Lung (tissue), 12 donors: ENCODE measurements around the gene EBF3. TPM values are rescaled to one million over a fixed set of nuclear protein-coding genes. Genes with fewer than 3 reads are reported as not detected.

Source experiments
- ATAC-seq: fragments of 200-7000 bp; cut with Tn5 transposase; one replicate; pipeline ENCODE4 v1.9.1; 2020; ENCODE audit warnings: moderate number of reproducible peaks; ENCODE audit not compliant: insufficient read depth, low FRiP score
- DNase-seq, 3 donors: peaks; one replicate each; pipeline ENCODE4 v3.0.0-alpha.2; 2013 to 2017
- H3K27ac ChIP-seq, 2 donors: one replicate each; pipeline ENCODE4 v1.5.1; 2013; ENCODE audit warnings: mild to moderate bottlenecking in 2 of 2, moderate library complexity in 2 of 2, control low read depth in 1 of 2, inconsistent platforms in 1 of 2, low read depth in 1 of 2, low read length in 1 of 2
- H3K27me3 ChIP-seq, 3 donors: one replicate each; pipeline ENCODE4 v1.5.1; 2013; ENCODE audit warnings: low read length in 2 of 3; ENCODE audit not compliant: control insufficient read depth in 3 of 3, insufficient read depth in 3 of 3
- H3K36me3 ChIP-seq, 4 donors: one replicate each; pipeline ENCODE4 v1.5.1; 2013; ENCODE audit warnings: low read length in 4 of 4, mild to moderate bottlenecking in 1 of 4, moderate library complexity in 1 of 4; ENCODE audit not compliant: control insufficient read depth in 4 of 4, insufficient read depth in 4 of 4
- H3K4me1 ChIP-seq, 5 donors: one replicate each; pipeline ENCODE4 v1.5.1; 2013; ENCODE audit warnings: low read length in 5 of 5, mild to moderate bottlenecking in 2 of 5, moderate library complexity in 1 of 5; ENCODE audit not compliant: control insufficient read depth in 5 of 5, insufficient read depth in 5 of 5
- H3K4me3 ChIP-seq: one replicate; pipeline ENCODE4 v1.5.1; 2013; ENCODE audit warnings: mild to moderate bottlenecking, control low read depth, moderate library complexity
- H3K9ac ChIP-seq, 2 donors: one replicate each; pipeline ENCODE4 v1.5.1; 2013; ENCODE audit warnings: low read length in 2 of 2, control low read depth in 1 of 2; ENCODE audit not compliant: insufficient read depth in 1 of 2
- H3K9me3 ChIP-seq, 4 donors: one replicate each; pipeline ENCODE4 v1.5.1; 2013; ENCODE audit warnings: low read length in 3 of 4, mild to moderate bottlenecking in 1 of 4, moderate library complexity in 1 of 4; ENCODE audit not compliant: control insufficient read depth in 4 of 4, insufficient read depth in 3 of 4
- WGBS, 2 donors: extraction: QIAGEN DNeasy Blood & Tissue Kit; methylation state at CpG; one replicate each; pipeline ENCODE4 v1.1.7; 2013; 5-methylcytosine and 5-hydroxymethylcytosine counted together
- polyA plus RNA-seq, 2 donors: library from polyadenylated mRNA; stranded (reverse); fragments of 200-250 nt; gene quantifications; one replicate each; pipeline ENCODE4 v1.2.1, GENCODE V29; 2013
- total RNA-seq, 2 donors: library from RNA; depleted of rRNA in 1 of 2; stranded (reverse); fragments of >200 nt in 1 of 2; gene quantifications; one replicate each; pipeline ENCODE4 v1.2.1, GENCODE V29; 2014 to 2021
- TF ChIP-seq, protein P1 (sequence below): IDR thresholded peaks from 2 replicates; pipeline ENCODE4 v1.5.1; 2012; ENCODE audit warnings: mild to moderate bottlenecking; ENCODE audit errors: control extremely low read depth, extremely low read depth
- donor health status: control.
- donor health status: control.
- donor health status: Bipolar disorder and iron deficiency.
- donor health status: healthy.
- donor health status: DM: yes; HTN: yes; CAD: no.

The EBF3 gene
- total and polyA plus RNA-seq, 4 donors = 0.06 to 1.1 (median 0.08) TPM; not detected in 1

DNA sequence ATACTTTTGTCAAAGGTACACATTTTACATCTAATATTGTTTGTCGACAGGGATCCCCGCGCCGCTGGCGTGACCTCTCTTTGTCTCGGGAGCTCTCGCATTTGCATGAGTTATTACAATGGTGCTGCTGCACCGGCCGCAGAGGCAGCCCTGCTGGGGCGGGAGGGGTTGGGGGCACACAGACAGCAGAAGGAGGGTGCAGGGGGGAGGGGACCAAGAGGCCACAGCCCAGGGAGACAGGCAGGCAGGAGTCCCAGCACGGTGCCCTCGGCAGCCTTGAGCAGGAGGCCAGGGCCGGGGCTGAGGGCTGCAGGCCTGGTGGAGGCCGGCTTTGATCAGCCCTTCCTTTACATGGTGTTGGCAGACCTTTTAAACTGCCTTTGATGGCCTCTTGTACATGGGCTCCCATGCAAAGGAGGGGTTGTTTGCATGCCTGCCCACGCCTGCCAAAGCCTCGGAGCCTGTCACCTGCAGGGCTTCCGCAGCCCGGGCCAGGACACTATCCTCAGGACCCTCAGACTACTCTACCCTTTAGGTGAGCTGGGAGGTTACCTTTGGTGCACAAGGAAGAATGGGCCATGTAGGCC, 95.5 kb downstream of the EBF3 start:
- ATAC-seq = no peak
- Histone ChIP-seq H3K4me1 (peaks cover 0 to 18% (median 8%) of the 10 kb centered on the region in 5 donors), H3K27ac (no peak overlapping the region), H3K4me3 (no peak overlapping the region), H3K36me3 (no peaks in the 10 kb centered on the region), H3K9me3 (peaks cover 0 to 3% (median 0%) of the 10 kb centered on the region in 4 donors), H3K27me3 (no peaks in the 10 kb centered on the region), H3K9ac (no peak overlapping the region)
- 81 to 88% methylated on average over 18 of the region's 18 CpGs for WGBS, 2 donors
- TF ChIP-seq, protein P1, sequence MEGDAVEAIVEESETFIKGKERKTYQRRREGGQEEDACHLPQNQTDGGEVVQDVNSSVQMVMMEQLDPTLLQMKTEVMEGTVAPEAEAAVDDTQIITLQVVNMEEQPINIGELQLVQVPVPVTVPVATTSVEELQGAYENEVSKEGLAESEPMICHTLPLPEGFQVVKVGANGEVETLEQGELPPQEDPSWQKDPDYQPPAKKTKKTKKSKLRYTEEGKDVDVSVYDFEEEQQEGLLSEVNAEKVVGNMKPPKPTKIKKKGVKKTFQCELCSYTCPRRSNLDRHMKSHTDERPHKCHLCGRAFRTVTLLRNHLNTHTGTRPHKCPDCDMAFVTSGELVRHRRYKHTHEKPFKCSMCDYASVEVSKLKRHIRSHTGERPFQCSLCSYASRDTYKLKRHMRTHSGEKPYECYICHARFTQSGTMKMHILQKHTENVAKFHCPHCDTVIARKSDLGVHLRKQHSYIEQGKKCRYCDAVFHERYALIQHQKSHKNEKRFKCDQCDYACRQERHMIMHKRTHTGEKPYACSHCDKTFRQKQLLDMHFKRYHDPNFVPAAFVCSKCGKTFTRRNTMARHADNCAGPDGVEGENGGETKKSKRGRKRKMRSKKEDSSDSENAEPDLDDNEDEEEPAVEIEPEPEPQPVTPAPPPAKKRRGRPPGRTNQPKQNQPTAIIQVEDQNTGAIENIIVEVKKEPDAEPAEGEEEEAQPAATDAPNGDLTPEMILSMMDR = no peak
- DNase-seq = no peak

DNA sequence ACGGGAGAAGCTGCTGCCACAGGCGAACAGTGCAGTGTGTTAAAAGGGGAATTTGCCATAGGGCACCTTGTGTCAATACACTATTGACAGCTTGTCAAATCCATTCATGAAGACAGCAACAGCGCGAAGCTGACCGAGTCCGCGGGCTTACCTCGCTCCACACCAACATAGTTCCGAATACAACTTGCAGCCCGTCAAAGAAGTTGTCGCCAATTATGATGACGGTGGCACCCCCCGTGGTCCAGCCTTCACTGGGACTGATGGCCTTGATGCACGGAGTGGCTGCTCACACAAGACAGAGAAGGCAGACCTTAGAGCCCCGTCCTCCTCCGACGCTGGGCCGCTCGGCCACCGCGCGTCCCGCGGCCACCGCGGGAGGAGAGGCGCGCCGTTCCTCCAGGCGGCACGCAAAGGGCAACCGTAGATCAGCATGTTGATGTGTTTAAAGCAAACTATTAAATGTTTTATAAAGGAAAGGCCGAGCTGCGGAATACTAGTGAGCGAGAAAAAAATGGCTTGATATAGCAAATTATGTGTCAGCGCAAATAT, 96.4 kb downstream of the EBF3 start:
- Histone ChIP-seq H3K9ac (no peak overlapping the region), H3K27ac (no peak overlapping the region), H3K27me3 (no peaks in the 10 kb centered on the region), H3K9me3 (peaks cover 0 to 3% (median 0%) of the 10 kb centered on the region in 4 donors), H3K36me3 (no peaks in the 10 kb centered on the region), H3K4me3 (no peak overlapping the region), H3K4me1 (peaks cover 0 to 18% (median 8%) of the 10 kb centered on the region in 5 donors)
- 97% methylated on average over 36 of the region's 36 CpGs for WGBS, 2 donors
- TF ChIP-seq, protein P1 = no peak
- DNase-seq (no peak), ATAC-seq (no peak)

GRCh38 chr10:129866894-129867293, 97.2 kb downstream of the EBF3 start:
- TF ChIP-seq, protein P1 = no peak
- no peaks in the 10 kb centered on the region for H3K27me3 ChIP-seq
- no peak overlapping the region for H3K27ac ChIP-seq
- no peak overlapping the region for H3K9ac ChIP-seq
- ATAC-seq (no peak), DNase-seq (no peak)
- no peaks in the 10 kb centered on the region for H3K36me3 ChIP-seq
- peaks cover 0 to 17% (median 8%) of the 10 kb centered on the region in 5 donors for H3K4me1 ChIP-seq
- peaks cover 0 to 3% (median 0%) of the 10 kb centered on the region in 4 donors for H3K9me3 ChIP-seq
- WGBS, 2 donors = 91 to 93% methylated on average over 16 of the region's 16 CpGs
- no peak overlapping the region for H3K4me3 ChIP-seq
